CD4-positive, alpha-beta T cell (primary cell): ENCODE results near the gene DNAJC7. TPM values are rescaled to one million over a fixed set of nuclear protein-coding genes. Genes with fewer than 3 reads are reported as not detected.

Experiments
- ATAC-seq: fragments of 200-7000 bp; cut with Tn5 transposase; one replicate; pipeline ENCODE4 v1.10.0; 2022; ENCODE audit warnings: mild to moderate bottlenecking; ENCODE audit not compliant: poor library complexity
- CTCF ChIA-PET: fragments of 350-600 bp; sonication (Branson Sonifier 250); formaldehyde crosslinking; loops from one replicate; lab custom pipeline; 2021; ENCODE audit warnings: antibody characterized with exemption, inconsistent platforms; lab: Charles Lee
- POLR2A ChIA-PET: fragments of 350-600 bp; sonication (Branson Sonifier 250); formaldehyde crosslinking; loops from one replicate; lab custom pipeline; 2021; ENCODE audit warnings: antibody characterized with exemption, inconsistent platforms; lab: Charles Lee
- DNase-seq, 14 experiments: peaks; one replicate each; pipeline ENCODE4 v3.0.0-alpha.2; 2013 to 2020; ENCODE audit warnings: mixed read lengths in 2 of 14
- H3K27ac ChIP-seq, 2 donors: one replicate each; pipeline versions ENCODE4 v1.5.1 to v1.7.0; 2013; ENCODE audit warnings: low read length in 2 of 2, low read depth in 1 of 2, mild to moderate bottlenecking in 1 of 2
- H3K27me3 ChIP-seq, 2 experiments: 1 replicate in 1 of 2; 2 replicates in 1 of 2; pipeline versions ENCODE4 v1.6.1 to v1.7.0; 2013; ENCODE audit warnings: low read length in 2 of 2, control low read depth in 1 of 2, mild to moderate bottlenecking in 1 of 2, moderate library complexity in 1 of 2; ENCODE audit not compliant: insufficient read depth in 2 of 2, control insufficient read depth in 1 of 2
- H3K36me3 ChIP-seq: one replicate; pipeline ENCODE4 v1.6.1; 2013; ENCODE audit warnings: low read length, control low read depth; ENCODE audit not compliant: insufficient read depth
- H3K4me1 ChIP-seq: one replicate; pipeline ENCODE4 v1.6.1; 2013; ENCODE audit warnings: low read length, control low read depth; ENCODE audit not compliant: insufficient read depth
- H3K4me3 ChIP-seq: one replicate; pipeline ENCODE4 v1.5.1; 2013; ENCODE audit warnings: mild to moderate bottlenecking, low read length, moderate library complexity
- H3K9me3 ChIP-seq, 2 experiments: 1 replicate in 1 of 2; 2 replicates in 1 of 2; pipeline versions ENCODE4 v1.6.1 to v1.7.0; 2013; ENCODE audit warnings: low read length in 2 of 2, mild to moderate bottlenecking in 2 of 2, control low read depth in 1 of 2, moderate library complexity in 1 of 2; ENCODE audit not compliant: control insufficient read depth in 1 of 2, insufficient read depth in 1 of 2
- H3K27ac Mint-ChIP-seq: one replicate; pipeline ENCODE4 v1.8.0; 2020; ENCODE audit warnings: mixed read lengths
- H3K27me3 Mint-ChIP-seq: one replicate; pipeline ENCODE4 v1.8.0; 2021; ENCODE audit warnings: mixed read lengths
- H3K36me3 Mint-ChIP-seq: one replicate; pipeline ENCODE4 v1.8.0; 2021; ENCODE audit warnings: low read depth, mixed read lengths
- H3K4me1 Mint-ChIP-seq: one replicate; pipeline ENCODE4 v1.8.0; 2021; ENCODE audit warnings: low read depth, mixed read lengths
- H3K4me3 Mint-ChIP-seq: one replicate; pipeline ENCODE4 v1.8.0; 2020; ENCODE audit warnings: mild to moderate bottlenecking, mixed read lengths
- H3K9me3 Mint-ChIP-seq: one replicate; pipeline ENCODE4 v1.8.0; 2020; ENCODE audit warnings: mixed read lengths
- CTCF ChIP-seq: fragments of 200-600 bp; IDR thresholded peaks from one replicate; pipeline ENCODE4 v1.8.0; 2022; ENCODE audit warnings: antibody characterized with exemption, mild to moderate bottlenecking
- intact Hi-C, 2 experiments: fragments of 100-400 bp; cut with DNase I in 1 of 2; cut with micrococcal nuclease in 1 of 2; formaldehyde crosslinking; loops; one replicate each; pipeline versions ENCODE4 v1.15.1 to v1.9.0; 2023 to 2025; cut with DNase I, micrococcal nuclease
- total RNA-seq, 174 experiments: library from RNA in 2 of 174; stranded (reverse) in 2 of 174; gene quantifications; one replicate each; pipeline ENCODE4 v1.2.3 and lab custom pipeline; 2021 to 2026

Gene DNAJC7
- total RNA-seq, 2 experiments from 2014 or later: 117 to 140 TPM

- ChIA-PET POLR2A (no interaction called here), CTCF (no interaction called here)
- no peaks in the 10 kb centered on the region for H3K27me3 Mint-ChIP-seq
- ATAC-seq (no peak), DNase-seq (no peak)
- no peaks in the 10 kb centered on the region for H3K9me3 Mint-ChIP-seq
- intact Hi-C loops: no loop called here
- Histone ChIP-seq H3K27ac (no peak overlapping the region), H3K27me3 (no peaks in the 10 kb centered on the region), H3K36me3 (peaks cover 88% of the 10 kb centered on the region), H3K4me1 (no peaks in the 10 kb centered on the region), H3K4me3 (no peak overlapping the region), H3K9me3 (no peaks in the 10 kb centered on the region)
- H3K4me3 Mint-ChIP-seq: no peak overlapping the region
- H3K4me1 Mint-ChIP-seq: no peaks in the 10 kb centered on the region
- TF ChIP-seq CTCF: no peak
- no peak overlapping the region for H3K27ac Mint-ChIP-seq
- H3K36me3 Mint-ChIP-seq: peaks cover 97% of the 10 kb centered on the region
Measured at GRCh38 chr17:41988418-41988817, 28.8 kb downstream of the DNAJC7 start.

GRCh38 chr17:41987642-41988041 lies 29.6 kb downstream of the DNAJC7 start:
- no peak overlapping the region for H3K4me3 Mint-ChIP-seq
- H3K27ac ChIP-seq: no peak overlapping the region
- intact Hi-C loops: no loop called here
- no peak overlapping the region for H3K27ac Mint-ChIP-seq
- H3K27me3 Mint-ChIP-seq: no peaks in the 10 kb centered on the region
- H3K4me3 ChIP-seq: no peak overlapping the region
- no peaks in the 10 kb centered on the region for H3K4me1 Mint-ChIP-seq
- ATAC-seq (no peak), DNase-seq (no peak)
- CTCF ChIA-PET: no interaction called here
- H3K36me3 Mint-ChIP-seq: peaks cover 97% of the 10 kb centered on the region
- no peak for TF ChIP-seq CTCF
- H3K9me3 Mint-ChIP-seq: no peaks in the 10 kb centered on the region
- no peaks in the 10 kb centered on the region for H3K4me1 ChIP-seq
- POLR2A ChIA-PET: no interaction called here
- peaks cover 90% of the 10 kb centered on the region for H3K36me3 ChIP-seq
- no peaks in the 10 kb centered on the region for H3K9me3 ChIP-seq
- no peaks in the 10 kb centered on the region for H3K27me3 ChIP-seq

- H3K9me3 Mint-ChIP-seq: no peaks in the 10 kb centered on the region
- intact Hi-C loops: no loop called here
- Histone ChIP-seq H3K27me3 (no peaks in the 10 kb centered on the region), H3K9me3 (no peaks in the 10 kb centered on the region), H3K27ac (no peak overlapping the region), H3K4me3 (no peak overlapping the region), H3K36me3 (peaks cover 92% of the 10 kb centered on the region), H3K4me1 (no peaks in the 10 kb centered on the region)
- no peak for TF ChIP-seq CTCF
- H3K4me3 Mint-ChIP-seq: no peak overlapping the region
- no peaks in the 10 kb centered on the region for H3K4me1 Mint-ChIP-seq
- no peak overlapping the region for H3K27ac Mint-ChIP-seq
- ATAC-seq: no peak
- DNase-seq: no peak
- CTCF ChIA-PET: interaction anchor here (0.6 kb wide), 1 partner anchor 10 kb away, joined by 3 read pairs; no protein-coding TSS in a partner anchor
- no peaks in the 10 kb centered on the region for H3K27me3 Mint-ChIP-seq
- POLR2A ChIA-PET: no interaction called here
- peaks cover 97% of the 10 kb centered on the region for H3K36me3 Mint-ChIP-seq
Measured at GRCh38 chr17:41986634-41987033, 30.6 kb downstream of the DNAJC7 start.
